ENCODE measurements around the gene RAPGEF5.

DNA sequence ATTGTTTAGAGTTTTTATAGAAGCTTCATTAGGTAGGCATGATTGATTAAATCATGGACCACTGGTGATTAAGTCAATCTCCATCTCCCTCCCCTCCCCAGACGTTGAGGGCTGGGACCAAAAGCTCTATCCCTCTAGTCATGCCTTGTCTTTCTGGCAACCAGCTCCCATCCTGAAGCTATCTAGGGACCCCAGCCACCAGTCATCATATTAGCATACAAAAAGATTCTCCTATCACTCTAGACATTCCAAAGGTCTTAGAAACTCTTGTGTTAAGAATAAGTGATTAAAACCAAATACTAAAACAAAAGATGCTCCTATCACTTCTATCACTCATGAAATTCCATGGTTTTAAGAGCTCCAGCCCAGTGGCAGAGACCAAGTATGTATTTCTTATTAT is 178.2 kb downstream of the RAPGEF5 start:
- TF ChIP-seq CTCF (IDR thresholded peaks at IDR 0.05 in 8 of 11, conservative IDR thresholded peaks at IDR 0.05 in 3 of 11) (no peak), POLR2A (IDR thresholded peaks at IDR 0.05) (no peak)
